HepG2 (cell line): ENCODE data around the gene HPDL. TPM values are rescaled to one million over a fixed set of nuclear protein-coding genes. Genes with fewer than 3 reads are reported as not detected.

ENCODE experiments used
- ATAC-seq: fragments of 200-7000 bp; cut with Tn5 transposase; 3 replicates; pipeline ENCODE4 v1.9.1; 2020; ENCODE audit warnings: mild to moderate bottlenecking, moderate library complexity
- BruUV-seq: library from RNA; stranded (reverse); fragments of 400-500 nt; replicated peaks from 2 replicates; lab custom pipeline; 2021; lab: Mats Ljungman, UMichigan
- CTCF ChIA-PET: fragments of 300-600 bp; formaldehyde crosslinking; extraction: SDS; loops from one replicate; lab custom pipeline; 2021; ENCODE audit warnings: low total read pairs, inconsistent platforms, low intra/inter-chr PET ratio; lab: Yijun Ruan, JAX
- POLR2A ChIA-PET: fragments of 350-600 bp; sonication (Branson Sonifier 250); formaldehyde crosslinking; loops from one replicate; lab custom pipeline; 2020; ENCODE audit warnings: antibody characterized with exemption, inconsistent platforms; lab: Yijun Ruan, JAX
- DNase-seq: peaks from one replicate; pipeline ENCODE4 v3.0.0-alpha.2; 2015; ENCODE audit warnings: low spot score
- FAIRE-seq: peaks from 3 replicates; lab custom pipeline; 2011; peaks lifted over from hg19 to GRCh38; lab: Jason Lieb, UNC
- H2AFZ ChIP-seq: one replicate; pipeline ENCODE4 v1.6.1; 2011; ENCODE audit warnings: low read length, inconsistent platforms
- H3K27ac ChIP-seq: fragments of 300-600 bp; 3 replicates; pipeline ENCODE4 v1.8.0; 2011; ENCODE audit warnings: mixed run types, mild to moderate bottlenecking, mixed read lengths, low read length, inconsistent platforms; ENCODE audit not compliant: insufficient read depth; ENCODE audit errors: extremely low read length
- H3K27me3 ChIP-seq, 2 experiments: fragments of 200-600 bp in 1 of 2; 2 replicates in 1 of 2; 3 replicates in 1 of 2; pipeline versions ENCODE4 v1.6.0 to v1.8.0; 2011; ENCODE audit warnings: low read length in 2 of 2, mild to moderate bottlenecking in 2 of 2, moderate library complexity in 2 of 2, inconsistent platforms in 1 of 2; ENCODE audit not compliant: insufficient read depth in 2 of 2, control insufficient read depth in 1 of 2
- H3K36me3 ChIP-seq, 2 experiments: fragments of 200-600 bp in 1 of 2; replicated peaks in 1 of 2; 2 replicates in 1 of 2; 3 replicates in 1 of 2; pipeline versions ENCODE4 v1.5.1 to v1.8.0; 2011; ENCODE audit warnings: low read length in 2 of 2, inconsistent platforms in 1 of 2; ENCODE audit not compliant: insufficient read depth in 2 of 2, control insufficient read depth in 1 of 2
- H3K4me1 ChIP-seq: 2 replicates; pipeline ENCODE4 v1.5.1; 2012; ENCODE audit warnings: low read length, inconsistent platforms; ENCODE audit not compliant: insufficient read depth
- H3K4me2 ChIP-seq: 2 replicates; pipeline ENCODE4 v1.6.0; 2011; ENCODE audit warnings: low read depth, low read length, inconsistent platforms
- H3K4me3 ChIP-seq, 3 experiments: fragments of 200-600 bp in 1 of 3; sonication (generic), shearing (Covaris generic) in 1 of 3; replicated peaks in 1 of 3; 2 replicates each; pipeline ENCODE4 v1.5.1; 2011 to 2016; ENCODE audit warnings: low read length in 3 of 3, inconsistent platforms in 2 of 3, low read depth in 2 of 3, mild to moderate bottlenecking in 2 of 3, control low read depth in 1 of 3, mixed read lengths in 1 of 3; ENCODE audit not compliant: insufficient read depth in 1 of 3
- H3K79me2 ChIP-seq: one replicate; pipeline ENCODE4 v1.6.1; 2011; ENCODE audit warnings: low read length, inconsistent platforms; ENCODE audit not compliant: insufficient read depth
- H3K9ac ChIP-seq: 2 replicates; pipeline ENCODE4 v1.6.0; 2011; ENCODE audit warnings: mild to moderate bottlenecking, low read depth, low read length, inconsistent platforms; ENCODE audit not compliant: insufficient read depth
- H3K9me3 ChIP-seq: 2 replicates; pipeline ENCODE4 v1.5.1; 2012; ENCODE audit warnings: mild to moderate bottlenecking, low read length
- H4K20me1 ChIP-seq: 2 replicates; pipeline ENCODE4 v1.6.0; 2011; ENCODE audit warnings: inconsistent platforms, mild to moderate bottlenecking, low read length, moderate library complexity; ENCODE audit not compliant: insufficient read depth
- AKNA ChIP-seq: sonication (generic); formaldehyde crosslinking; IDR thresholded peaks from 2 replicates; pipeline ENCODE4 v1.4.0; 2020; ENCODE audit warnings: missing genetic modification reagents, borderline replicate concordance
- CHD2 ChIP-seq: IDR thresholded peaks from 2 replicates; pipeline ENCODE4 v1.6.1; 2011; ENCODE audit warnings: low read depth, low read length, improper control_type of control experiment
- KDM2A ChIP-seq: sonication (generic); formaldehyde crosslinking; IDR thresholded peaks from 2 replicates; pipeline ENCODE4 v1.4.0; 2020; ENCODE audit warnings: low read depth, missing genetic modification reagents, borderline replicate concordance
- RNF2 ChIP-seq: fragments of 450-650 bp; conservative IDR thresholded peaks from 2 replicates; pipeline ENCODE4 v1.6.1; 2016; ENCODE audit warnings: low read depth
- RORA ChIP-seq: sonication (generic); formaldehyde crosslinking; IDR thresholded peaks from 2 replicates; pipeline ENCODE4 v1.5.0; 2020; ENCODE audit warnings: mild to moderate bottlenecking, missing genetic modification reagents, moderate library complexity
- ZBTB3 ChIP-seq: sonication (generic); formaldehyde crosslinking; IDR thresholded peaks from 2 replicates; pipeline ENCODE4 v1.4.0; 2020; ENCODE audit warnings: low read depth, mild to moderate bottlenecking, moderate library complexity, missing genetic modification reagents, borderline replicate concordance
- ZNF749 ChIP-seq: sonication (generic); formaldehyde crosslinking; IDR thresholded peaks from 2 replicates; pipeline ENCODE4 v1.8.0; 2022; ENCODE audit warnings: mild to moderate bottlenecking, missing genetic modification reagents, moderate library complexity, borderline replicate concordance
- WGBS: methylation state at CpG from one replicate; pipeline ENCODE4 v1.1.6; 2017; ENCODE audit warnings: low lambda C conversion rate; 5-methylcytosine and 5-hydroxymethylcytosine counted together
- in situ Hi-C: cut with HindIII; loops from 2 replicates; pipeline ENCODE4 v1.10.0; 2017; ENCODE audit warnings: low pct_unique_long_range_greater_than_20kb; ENCODE audit not compliant: extremely low pct_ligation_motif_present
- intact Hi-C: fragments of 100-400 bp; cut with micrococcal nuclease; formaldehyde crosslinking; loops from one replicate; pipeline ENCODE4 v1.10.0; 2022; ENCODE audit not compliant: unreplicated experiment
- polyA plus RNA-seq, 8 experiments: library from polyadenylated mRNA; depleted of rRNA in 3 of 8; stranded (reverse) in 7 of 8; unstranded in 1 of 8; fragments of >200 nt; fragmentation: Illumina TruSeq in 4 of 8; extraction: Trizol in 4 of 8; gene quantifications; 2 replicates each; pipeline versions ENCODE4 v1.2.1 to v1.2.3, GENCODE V29; 2011 to 2016; ENCODE audit warnings: low read depth in 4 of 8, missing spikeins in 1 of 8, mixed read lengths in 1 of 8; ENCODE audit not compliant: insufficient read depth in 1 of 8
- total RNA-seq, 5 experiments: library from RNA; depleted of rRNA; stranded (reverse); fragments of >200 nt; fragmentation: Illumina TruSeq; extraction: Trizol; gene quantifications; 2 replicates each; pipeline ENCODE4 v1.2.3, GENCODE V29; 2016; ENCODE audit warnings: low read depth in 1 of 5
- TF ChIP-seq, protein P1 (sequence below): IDR thresholded peaks from 2 replicates; pipeline ENCODE4 v1.6.1; 2016; ENCODE audit warnings: low read depth

Gene HPDL
- total and polyA plus RNA-seq, 2 of the 13 experiments (the other 11 are each of a cell fraction or from before 2014, with no cell fraction given) = not detected

GRCh38 chr1:45317166-45317565 lies 9.5 kb upstream of the HPDL start (continued):
- TF ChIP-seq AKNA (CRISPR knock-in tag) (no peak), RORA (CRISPR knock-in tag) (no peak), RNF2 (no peak), ZNF749 (no peak), ZBTB3 (no peak)
- TF ChIP-seq, protein P1, sequence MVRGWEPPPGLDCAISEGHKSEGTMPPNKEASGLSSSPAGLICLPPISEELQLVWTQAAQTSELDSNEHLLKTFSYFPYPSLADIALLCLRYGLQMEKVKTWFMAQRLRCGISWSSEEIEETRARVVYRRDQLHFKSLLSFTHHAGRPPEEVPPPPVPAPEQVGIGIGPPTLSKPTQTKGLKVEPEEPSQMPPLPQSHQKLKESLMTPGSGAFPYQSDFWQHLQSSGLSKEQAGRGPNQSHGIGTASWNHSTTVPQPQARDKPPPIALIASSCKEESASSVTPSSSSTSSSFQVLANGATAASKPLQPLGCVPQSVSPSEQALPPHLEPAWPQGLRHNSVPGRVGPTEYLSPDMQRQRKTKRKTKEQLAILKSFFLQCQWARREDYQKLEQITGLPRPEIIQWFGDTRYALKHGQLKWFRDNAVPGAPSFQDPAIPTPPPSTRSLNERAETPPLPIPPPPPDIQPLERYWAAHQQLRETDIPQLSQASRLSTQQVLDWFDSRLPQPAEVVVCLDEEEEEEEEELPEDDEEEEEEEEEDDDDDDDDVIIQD (CRISPR knock-in tag) = no peak

- no peak overlapping the region for H3K9ac ChIP-seq
- no peaks in the 10 kb centered on the region for H3K79me2 ChIP-seq
- FAIRE-seq = no peak
- no peak overlapping the region for H2AFZ ChIP-seq
- H4K20me1 ChIP-seq = no peaks in the 10 kb centered on the region
- CTCF ChIA-PET = no interaction called here
- H3K27me3 ChIP-seq = peaks cover 0 to 2% of the 10 kb centered on the region in 2 experiments; a peak in 1 of 5 replicates
- peaks cover 30% of the 10 kb centered on the region for H3K4me1 ChIP-seq
- H3K27ac ChIP-seq = no peak overlapping the region
- H3K4me2 ChIP-seq = no peak overlapping the region
- H3K36me3 ChIP-seq = no peaks in the 10 kb centered on the region
- POLR2A ChIA-PET = interaction anchor here (0.9 to 3.2 kb wide), 2 partner anchors 16 to 20 kb away, joined by 6 to 16 read pairs; partner anchors contain the start of genes MUTYH and TOE1
- 63% methylated on average over 4 of the region's 4 CpGs for WGBS
- TF ChIP-seq CHD2 (no peak), KDM2A (no peak)
- intact Hi-C loops = no loop called here
- H3K4me3 ChIP-seq = no peak overlapping the region
- in situ Hi-C loops = no loop called here
- DNase-seq = no peak
- BruUV-seq = no TSS peak
- no peak for ATAC-seq
- no peaks in the 10 kb centered on the region for H3K9me3 ChIP-seq
These were observed 6.9 kb upstream of the HPDL start for GRCh38 chr1:45319761-45320160.
